C4-2B (cell line): ENCODE data around the gene RACGAP1.

Experiments used
- CTCF ChIP-seq: fragments of 450-650 bp; conservative IDR thresholded peaks from 2 replicates; pipeline ENCODE4 v1.5.1; 2017; ENCODE audit warnings: mild to moderate bottlenecking
- ZFX ChIP-seq: fragments of 450-650 bp; IDR thresholded peaks from 2 replicates; pipeline ENCODE4 v1.6.1; 2017

DNA sequence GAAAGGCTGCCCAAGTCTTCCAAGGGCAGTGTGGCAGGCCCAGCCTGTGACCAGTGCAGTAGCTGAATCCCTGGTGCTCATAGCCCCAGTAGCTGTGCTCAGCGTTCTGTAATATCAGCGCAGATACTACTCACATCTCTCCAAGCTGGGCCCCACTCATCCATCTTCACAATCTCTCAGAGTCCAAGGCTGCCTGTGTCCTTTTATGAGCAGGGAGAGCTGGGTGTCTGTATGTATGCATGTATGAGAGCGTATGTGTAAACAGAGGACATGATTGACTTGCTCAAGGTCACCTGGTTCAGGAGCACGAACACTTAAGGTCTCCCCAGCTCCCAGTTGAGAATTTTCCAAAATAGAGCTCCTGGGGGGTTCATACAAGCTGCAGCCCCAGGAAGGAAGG lies 47.2 kb downstream of the RACGAP1 start:
- TF ChIP-seq CTCF (no peak), ZFX (no peak)
